Measurements from ENCODE around the gene ANXA3.
A peak's percentile ranks its signal among the peaks of the same experiment; 100 is the strongest.

The ANXA3 gene

DNA sequence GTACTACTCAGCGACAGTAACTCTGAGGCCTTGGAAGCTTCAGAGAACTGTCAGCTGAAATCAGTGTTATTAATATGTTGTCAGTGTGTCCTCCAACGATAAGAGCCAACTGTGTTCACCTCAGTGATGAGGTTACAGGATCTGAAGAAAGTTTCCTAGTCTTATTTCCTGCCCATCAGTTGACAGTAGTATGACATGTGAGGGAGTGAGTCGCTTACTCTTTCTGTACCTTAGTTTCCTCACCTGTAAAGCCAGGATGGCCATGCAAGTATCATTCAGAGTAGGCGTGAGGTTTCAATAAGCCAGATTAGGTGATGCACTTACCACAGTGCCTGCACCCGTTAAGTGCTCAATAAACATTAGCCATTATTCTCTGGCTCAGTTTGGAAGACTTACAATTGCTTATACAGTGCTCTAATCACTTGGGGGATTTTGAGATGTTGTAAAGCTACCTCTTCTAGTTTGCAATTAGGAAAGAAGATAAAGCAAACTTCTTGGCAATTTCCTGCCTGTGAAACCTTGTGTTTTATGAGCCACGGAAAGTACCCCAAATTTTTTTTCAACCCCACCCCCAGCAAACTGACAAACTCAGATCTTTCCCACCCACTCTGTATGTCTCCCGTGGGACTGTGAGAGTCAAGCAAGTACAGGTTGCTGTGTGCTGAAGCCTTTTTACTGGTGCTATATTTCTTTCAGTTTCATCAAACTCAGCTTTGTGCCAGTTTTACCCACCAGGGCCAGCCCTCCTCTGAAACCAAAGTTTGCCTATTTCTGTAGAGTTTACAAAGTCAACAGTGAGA, 62.2 kb downstream of the ANXA3 start:
- no peak for DNase-seq

GRCh38 chr4:78616046-78616498, 64.5 kb downstream of the ANXA3 start:
- no peak for DNase-seq

- no peak for DNase-seq
Measured at GRCh38 chr4:78618436-78618835, 66.9 kb downstream of the ANXA3 start.

DNA sequence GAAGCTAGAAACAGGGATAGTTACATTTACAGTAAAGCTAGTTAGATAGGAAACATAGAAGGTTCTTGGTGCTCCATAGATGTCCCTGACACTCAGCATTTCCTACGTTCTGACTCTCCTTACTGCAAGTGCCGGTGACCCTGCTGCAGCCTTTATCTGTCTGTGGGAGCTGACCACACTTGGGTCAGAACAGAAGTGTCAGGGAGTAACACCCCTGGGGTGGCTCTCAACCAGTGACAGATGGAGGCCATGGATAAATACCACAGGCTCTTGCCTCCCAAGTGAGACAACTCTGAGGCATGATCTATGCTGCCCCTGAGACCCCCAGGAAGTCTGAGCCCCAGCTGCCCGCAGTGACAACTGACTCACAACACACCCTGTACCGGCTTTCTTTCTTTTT, 69.8 kb downstream of the ANXA3 start:
- DNase-seq, result no peak

GRCh38 chr4:78622253-78622979, 70.8 kb downstream of the ANXA3 start:
- no peak for DNase-seq

DNA sequence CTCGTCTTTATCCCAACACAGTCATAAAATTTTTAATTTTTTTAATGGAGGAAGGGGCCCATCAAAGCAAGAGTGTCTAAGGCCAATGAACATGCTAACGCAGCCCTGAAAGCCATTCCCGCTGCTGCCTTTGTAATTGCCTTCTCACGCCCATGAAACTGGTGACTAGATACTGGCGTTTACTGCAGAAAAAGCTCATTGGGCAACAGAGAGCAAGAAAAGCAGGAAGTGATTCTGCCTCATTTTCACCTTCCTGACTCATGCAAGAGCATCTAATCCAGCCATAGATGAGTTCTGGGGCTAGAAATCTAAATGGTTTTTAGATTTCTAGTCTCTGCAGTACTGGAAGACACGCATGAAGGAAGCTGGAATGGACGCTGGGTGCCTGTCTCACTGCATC, 72.5 kb downstream of the ANXA3 start:
- no peak for DNase-seq

DNA sequence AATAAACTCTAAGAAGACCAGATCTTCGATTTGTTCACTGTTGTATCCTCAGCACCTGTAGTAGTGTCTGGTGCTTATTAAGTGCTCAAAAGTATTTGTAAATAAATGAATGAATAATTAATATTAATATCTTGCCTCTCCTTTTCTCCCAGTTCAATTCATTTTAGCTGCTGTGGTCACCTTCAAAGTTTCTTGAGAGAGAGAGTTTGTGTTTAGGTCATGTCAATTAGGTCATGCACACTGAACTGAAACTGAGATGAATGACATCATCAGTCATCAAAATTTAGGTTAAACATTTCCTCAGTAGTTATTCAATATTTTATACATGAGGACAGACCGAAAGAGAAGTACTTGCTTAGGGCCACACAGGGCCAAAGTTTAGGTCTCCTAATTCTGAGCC, 73.5 kb downstream of the ANXA3 start:
- DNase-seq, result no peak

DNA sequence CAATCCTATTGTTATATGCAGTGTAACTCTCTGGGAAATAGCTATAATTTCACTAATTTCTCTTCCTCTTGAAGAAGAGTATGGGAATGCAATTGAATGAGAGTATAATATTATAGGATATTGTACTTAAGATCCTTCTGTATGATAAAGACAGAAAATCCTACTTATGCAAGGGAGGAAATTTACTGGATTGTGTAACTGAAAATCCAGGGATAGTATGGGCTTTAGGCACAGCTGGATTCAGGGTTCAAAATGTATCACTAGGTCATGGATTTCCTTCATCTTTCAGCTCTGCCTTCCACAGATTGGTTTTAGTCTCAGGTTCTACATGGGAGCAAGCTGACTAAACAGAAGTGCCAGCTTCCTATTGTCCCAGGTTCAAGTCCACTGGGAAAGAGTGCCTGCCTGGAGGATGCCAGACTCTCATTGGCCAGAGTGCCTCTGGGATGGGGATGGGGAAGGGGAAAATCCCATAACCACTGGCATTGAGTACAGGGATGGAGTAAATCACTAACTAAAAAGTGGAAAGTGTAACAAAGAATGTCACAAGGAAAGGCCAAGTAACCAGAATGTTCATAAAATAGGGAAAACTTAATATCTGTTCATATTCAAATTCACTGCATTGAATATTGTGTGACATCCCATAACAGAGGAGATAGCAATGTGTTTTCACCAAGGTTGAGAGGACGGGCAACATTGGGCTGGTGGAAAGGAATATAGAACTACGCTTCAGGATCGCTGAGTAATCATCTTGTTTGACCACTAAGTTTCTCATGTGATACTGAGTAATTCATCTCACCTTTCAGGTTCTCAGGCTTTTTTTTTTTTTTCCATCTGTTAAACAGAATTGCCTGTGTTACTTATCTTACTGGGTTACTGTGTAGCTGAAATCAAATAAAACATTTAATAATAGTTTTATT, 75.7 kb downstream of the ANXA3 start:
- no peak for DNase-seq

DNA sequence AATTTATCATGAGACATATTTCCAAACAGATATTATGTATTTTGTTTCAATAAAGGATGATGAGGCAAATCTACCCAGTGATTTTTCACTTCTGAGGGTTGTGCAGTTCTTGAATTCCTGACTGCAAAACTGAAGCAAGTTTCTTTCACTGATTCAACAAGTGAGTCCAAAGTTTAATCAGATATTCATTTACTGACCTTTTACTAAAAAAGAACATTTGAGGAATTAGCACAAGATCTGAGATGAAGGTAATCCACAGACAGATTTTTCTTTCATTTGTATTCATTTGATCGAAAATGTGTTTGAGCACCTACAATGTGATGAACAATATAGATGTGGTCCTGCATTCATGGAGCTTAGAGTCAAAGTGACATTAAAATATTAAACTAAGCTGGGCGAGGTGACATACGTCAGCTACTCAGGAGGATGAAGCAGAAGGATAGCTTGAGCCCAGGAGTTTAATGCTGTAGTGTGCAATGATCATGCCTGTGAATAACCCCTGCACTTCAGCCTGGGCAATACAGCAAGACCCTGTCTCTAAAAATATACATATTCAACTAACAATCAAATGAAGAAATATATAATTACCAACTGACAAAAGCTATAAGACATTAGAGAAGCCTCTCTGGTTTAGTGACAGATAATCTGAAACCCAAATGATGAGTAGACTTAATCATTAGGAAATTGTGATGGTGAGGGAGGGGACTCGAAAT, 76.6 kb downstream of the ANXA3 start:
- no peak for DNase-seq

DNA sequence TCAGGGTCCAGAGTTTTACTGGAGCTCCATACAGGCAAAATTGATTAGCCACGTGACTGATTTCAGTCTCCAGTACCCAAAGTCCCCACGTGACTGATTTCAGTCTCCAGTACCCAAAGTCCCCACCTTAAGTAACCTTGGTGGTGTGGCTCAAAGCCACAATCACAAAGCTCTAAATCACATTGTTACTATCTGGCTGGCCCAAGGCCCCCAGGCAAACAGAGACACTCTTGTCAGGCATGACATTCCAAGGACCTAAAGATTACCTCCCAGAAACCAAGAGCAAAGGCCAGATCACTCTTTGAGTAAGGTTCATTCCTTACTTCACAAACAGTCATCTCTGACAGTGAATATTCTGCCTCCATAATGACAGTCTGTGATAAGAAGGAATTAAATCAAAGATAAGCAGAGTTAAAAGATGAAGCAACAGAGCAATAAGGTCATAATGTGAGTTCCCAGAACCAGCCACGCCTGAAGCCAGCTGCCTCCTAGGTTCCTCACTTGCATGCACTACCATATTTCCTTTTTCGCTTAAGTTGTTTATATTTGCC, 78.5 kb downstream of the ANXA3 start:
- DNase-seq, result no peak

DNA sequence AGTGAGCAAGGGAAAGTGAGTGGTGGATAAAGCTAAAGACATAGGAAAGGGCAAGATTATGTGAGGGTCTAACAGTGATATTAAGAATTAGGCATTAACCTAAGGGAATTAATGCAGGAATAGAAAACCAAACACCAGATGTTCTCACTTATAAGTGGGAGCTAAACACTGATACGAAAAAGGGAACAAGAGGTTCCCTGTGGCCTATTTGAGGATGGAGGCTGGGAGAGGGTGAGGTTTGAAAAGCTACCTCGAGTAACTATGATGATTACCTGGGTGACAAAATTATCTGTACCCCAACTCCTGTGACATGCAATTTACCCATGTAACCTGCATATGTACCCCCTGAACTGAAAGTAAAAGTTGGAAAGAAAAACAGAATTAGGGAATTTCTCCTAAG, 79.0 kb downstream of the ANXA3 start:
- DNase-seq, result no peak

DNA sequence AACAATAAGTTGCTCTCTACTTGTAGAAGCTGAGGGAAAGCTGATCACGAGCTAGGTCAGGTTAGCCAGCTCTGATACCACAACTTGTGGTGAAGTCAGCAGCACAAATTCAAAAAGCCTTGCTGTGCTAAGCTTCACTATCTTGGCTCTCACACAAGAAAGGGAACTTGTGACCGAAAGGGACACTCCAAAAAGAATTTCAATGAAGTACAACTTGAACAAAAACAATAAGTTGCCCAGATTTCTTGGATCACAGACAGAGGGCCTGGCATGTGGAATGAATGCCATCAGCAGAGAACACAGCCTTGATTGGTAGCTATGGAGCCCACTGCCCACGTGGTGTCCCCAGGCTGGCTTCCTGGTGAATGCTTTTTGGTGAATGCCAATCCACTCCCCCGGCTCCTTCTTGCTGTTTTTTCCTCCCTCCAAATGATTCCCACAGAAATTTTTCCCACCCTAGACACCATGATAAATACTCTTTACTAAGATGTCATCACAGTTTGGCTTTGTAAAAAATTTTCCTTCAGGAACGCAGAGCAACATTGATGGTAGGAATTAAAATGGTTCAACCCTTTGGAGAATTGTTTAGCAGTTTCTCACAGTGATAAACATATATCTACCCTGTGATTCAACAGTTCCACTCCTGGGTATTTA, 82.6 kb downstream of the ANXA3 start:
- no peak for DNase-seq

- no peak for DNase-seq
Measured at GRCh38 chr4:78638337-78639172, 87.0 kb downstream of the ANXA3 start.

DNA sequence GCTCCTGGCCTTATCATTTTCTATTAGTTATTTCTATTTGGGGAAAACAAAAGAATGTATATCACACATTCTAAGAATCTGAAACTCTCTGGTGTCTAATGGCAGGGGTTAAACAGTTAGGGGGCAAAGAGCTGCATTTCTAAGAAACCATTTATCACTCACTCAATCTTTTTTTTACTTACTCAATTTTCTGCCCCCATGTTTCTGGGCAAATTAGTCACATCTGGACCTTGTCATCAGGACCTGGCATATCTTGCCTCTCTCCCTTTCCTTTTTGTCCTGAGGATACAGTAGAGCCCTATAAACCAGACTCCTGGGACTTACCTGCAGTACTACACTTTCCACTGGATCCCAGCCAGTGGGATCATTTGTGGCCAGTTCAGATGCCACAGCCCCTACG, 89.1 kb downstream of the ANXA3 start:
- no peak for DNase-seq

DNA sequence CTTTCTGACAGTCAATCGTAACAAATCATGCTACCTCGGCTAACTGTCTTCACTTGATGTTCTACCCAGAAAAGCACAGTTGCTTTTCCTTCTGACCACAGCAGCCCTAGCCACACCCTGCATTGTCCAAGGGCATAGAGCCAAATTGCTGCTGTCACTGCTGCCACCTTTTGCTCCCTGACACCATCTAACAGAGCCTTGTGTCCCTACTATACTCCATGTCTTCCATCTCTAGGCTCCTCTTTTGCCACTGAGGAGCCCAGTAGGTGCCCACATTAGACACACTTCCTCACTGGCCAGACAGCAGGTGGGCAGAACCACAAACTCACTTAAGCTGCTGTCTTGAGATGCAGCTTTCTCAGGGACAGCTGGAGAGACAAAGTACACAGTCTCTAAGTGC, 91.4 kb downstream of the ANXA3 start:
- no peak for DNase-seq

GRCh38 chr4:78644063-78644691, 92.6 kb downstream of the ANXA3 start:
- no peak for DNase-seq

GRCh38 chr4:78644744-78645330, 93.3 kb downstream of the ANXA3 start:
- DNase-seq, result peak; percentile 54

DNA sequence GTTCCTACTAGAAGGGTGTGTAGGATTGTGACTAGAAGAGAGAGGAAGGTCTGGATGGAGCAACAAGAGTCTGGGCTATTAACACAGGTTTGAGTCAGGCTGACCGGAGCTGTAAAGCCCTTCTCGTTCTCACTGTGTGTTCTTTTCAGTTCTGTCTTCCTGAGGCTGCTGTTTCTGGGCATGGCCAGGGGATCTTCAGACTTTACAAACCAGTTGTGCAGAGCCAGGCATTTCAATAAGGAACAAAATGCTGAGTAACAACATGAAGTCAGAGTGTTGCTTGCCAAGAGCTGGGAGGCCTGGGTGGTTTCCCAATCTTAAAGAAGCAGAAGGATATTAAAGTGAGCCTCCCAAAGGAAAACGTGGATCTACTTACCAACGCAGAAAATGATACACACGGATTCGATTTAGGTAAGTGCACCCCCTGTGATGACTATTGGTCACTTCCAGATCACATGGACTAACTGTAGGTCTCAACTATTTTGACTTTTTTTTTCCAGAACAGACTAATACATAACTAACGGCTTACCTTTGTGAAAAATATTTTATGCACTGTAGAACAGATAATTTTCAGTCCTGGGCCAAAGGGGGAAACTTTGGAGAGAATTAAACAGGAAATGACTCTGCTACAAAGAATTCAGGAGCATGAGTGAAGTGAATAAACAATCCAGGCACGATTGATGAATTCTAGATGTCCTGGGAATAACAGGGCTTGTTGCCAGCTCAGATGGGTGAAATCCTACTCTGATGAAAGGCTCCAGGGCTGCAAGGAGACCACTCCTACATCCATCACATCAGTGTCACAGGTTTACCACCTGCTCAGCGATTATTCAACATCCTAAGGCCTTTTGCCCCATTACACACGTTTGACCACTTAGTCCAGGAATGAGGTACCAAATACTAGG, 94.5 kb downstream of the ANXA3 start:
- no peak for DNase-seq

GRCh38 chr4:78647272-78647671, 95.7 kb downstream of the ANXA3 start:
- DNase-seq, result no peak
